ENCODE data around the gene USP33. TPM values are rescaled to one million over a fixed set of nuclear protein-coding genes. Genes with fewer than 3 reads are reported as not detected.

The USP33 gene
- total and polyA plus RNA-seq, 2 of the 13 experiments (the other 11 are each of a cell fraction or from before 2014, with no cell fraction given), result 32.0 to 49.1 TPM

DNA sequence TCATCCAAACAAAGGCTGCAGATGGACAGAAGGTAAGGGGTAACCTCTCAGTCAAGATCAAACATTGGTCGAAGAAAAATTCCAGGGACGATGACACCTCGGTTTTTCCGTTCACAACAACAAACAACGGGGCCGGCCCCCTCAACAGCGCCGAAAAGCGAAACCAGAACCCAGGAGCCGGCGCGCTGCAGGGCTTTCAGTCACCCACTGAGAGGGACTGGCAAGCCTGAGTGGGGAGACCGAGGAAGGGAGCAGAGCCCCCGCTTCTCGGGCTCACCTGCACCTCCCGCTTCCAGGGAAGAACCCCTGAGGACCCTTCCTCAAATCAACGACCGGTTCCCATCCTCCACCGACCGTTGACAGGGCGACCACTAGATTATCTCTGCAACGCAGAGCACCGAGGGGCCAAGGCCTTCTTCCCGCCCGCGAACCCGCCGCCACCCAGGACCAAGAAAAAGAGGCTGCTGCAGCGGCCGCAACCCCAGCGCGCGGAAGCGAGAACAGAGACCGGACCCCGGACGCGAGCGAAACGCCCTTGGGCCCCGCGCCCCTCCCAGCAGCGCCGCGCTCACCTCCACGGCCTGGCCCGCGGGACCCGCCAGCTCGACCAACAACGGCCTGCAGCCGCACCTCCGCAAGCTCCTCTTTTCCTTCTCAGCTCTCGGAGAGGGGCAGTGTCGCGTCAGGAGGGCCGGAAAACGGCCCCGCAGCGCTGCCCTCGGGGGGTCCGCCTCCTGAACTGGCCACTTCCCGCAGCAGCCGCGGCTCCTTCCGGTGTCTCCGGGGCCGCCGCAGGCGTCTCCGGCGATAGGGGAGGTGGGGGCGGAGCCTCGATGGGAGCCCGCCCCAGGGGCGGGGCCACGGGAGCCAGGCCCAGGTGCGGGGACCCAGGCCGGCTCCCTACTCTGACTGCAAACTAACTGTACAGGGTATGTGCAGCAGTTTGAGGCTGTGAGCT, at the start of gene USP33 (continued):
- TF ChIP-seq ATM (IDR thresholded peaks at IDR 0.05; ENCODE audit: borderline replicate concordance) (no peak), KAT7 (CRISPR knock-in tag; IDR thresholded peaks at IDR 0.05; ENCODE audit: borderline replicate concordance) (peak; percentile 83; the same call in 1 of the 2 replicates), ZFP37 (CRISPR knock-in tag; IDR thresholded peaks at IDR 0.05; ENCODE audit: borderline replicate concordance) (no peak), ZNF747 (CRISPR knock-in tag; IDR thresholded peaks at IDR 0.05; ENCODE audit: borderline replicate concordance) (no peak), ZNF761 (CRISPR knock-in tag; conservative IDR thresholded peaks at IDR 0.05) (peak; percentile 79; the same call in 1 of the 2 replicates), KDM5B (CRISPR knock-in tag; IDR thresholded peaks at IDR 0.05; ENCODE audit: borderline replicate concordance) (peak; percentile 76; the same call in 1 of the 2 replicates), CBFB (CRISPR knock-in tag; IDR thresholded peaks at IDR 0.05) (0 out of 2 replicates have a peak, but pooled peaks have one; percentile 42), ZNF350 (CRISPR knock-in tag; IDR thresholded peaks at IDR 0.05; ENCODE audit: borderline replicate concordance, low read depth) (peak; percentile 81; the same call in 1 of the 2 replicates), BORCS8-MEF2B (CRISPR knock-in tag; IDR thresholded peaks at IDR 0.05) (peak; percentile 74; the same call in 1 of the 2 replicates), RFX5 (IDR thresholded peaks at IDR 0.05; ENCODE audit: low read depth, low read length) (0 out of 2 replicates have a peak, but pooled peaks have one; percentile 19), ZNF570 (CRISPR knock-in tag; IDR thresholded peaks at IDR 0.05; ENCODE audit: borderline replicate concordance) (0 out of 2 replicates have a peak, but pooled peaks have one; percentile 74), HDAC1 (CRISPR knock-in tag; IDR thresholded peaks at IDR 0.05) (peak; percentile 73), MIER2 (CRISPR knock-in tag; IDR thresholded peaks at IDR 0.05) (no peak)
- TF ChIP-seq, protein P1, sequence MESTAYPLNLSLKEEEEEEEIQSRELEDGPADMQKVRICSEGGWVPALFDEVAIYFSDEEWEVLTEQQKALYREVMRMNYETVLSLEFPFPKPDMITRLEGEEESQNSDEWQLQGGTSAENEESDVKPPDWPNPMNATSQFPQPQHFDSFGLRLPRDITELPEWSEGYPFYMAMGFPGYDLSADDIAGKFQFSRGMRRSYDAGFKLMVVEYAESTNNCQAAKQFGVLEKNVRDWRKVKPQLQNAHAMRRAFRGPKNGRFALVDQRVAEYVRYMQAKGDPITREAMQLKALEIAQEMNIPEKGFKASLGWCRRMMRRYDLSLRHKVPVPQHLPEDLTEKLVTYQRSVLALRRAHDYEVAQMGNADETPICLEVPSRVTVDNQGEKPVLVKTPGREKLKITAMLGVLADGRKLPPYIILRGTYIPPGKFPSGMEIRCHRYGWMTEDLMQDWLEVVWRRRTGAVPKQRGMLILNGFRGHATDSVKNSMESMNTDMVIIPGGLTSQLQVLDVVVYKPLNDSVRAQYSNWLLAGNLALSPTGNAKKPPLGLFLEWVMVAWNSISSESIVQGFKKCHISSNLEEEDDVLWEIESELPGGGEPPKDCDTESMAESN (CRISPR knock-in tag; conservative IDR thresholded peaks at IDR 0.05), result no peak; the same call in 1 of the 2 replicates
